Measurements from ENCODE around the gene MAPK8IP1.
A peak's percentile ranks its signal among the peaks of the same experiment; 100 is the strongest.
"Not testable (repeated sequence)": the region's sequence is repeated elsewhere in the genome, so short reads cannot be mapped to it uniquely, and the experiment has no call there.

MAPK8IP1 gene

DNA sequence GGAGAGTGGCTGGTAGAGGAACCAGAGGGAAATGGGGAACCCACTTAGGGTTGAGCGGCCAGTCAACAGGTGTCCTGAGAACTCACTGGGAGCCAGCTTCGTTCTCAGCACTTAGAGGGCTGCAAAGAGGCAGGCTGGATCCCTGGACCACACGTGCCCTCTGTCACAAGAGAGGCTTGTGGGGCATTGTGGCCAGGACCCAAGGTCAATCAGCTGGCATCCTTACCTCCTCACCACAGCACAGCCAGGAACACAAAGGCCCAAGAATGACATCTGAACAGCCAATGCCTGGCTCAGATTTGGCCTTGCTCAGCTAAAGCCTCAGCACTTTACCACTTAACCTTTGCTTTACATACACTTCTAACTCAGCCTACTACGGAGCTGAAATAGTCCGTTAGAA lies 7.4 kb downstream of the MAPK8IP1 start:
- DNase-seq = no peak

DNA sequence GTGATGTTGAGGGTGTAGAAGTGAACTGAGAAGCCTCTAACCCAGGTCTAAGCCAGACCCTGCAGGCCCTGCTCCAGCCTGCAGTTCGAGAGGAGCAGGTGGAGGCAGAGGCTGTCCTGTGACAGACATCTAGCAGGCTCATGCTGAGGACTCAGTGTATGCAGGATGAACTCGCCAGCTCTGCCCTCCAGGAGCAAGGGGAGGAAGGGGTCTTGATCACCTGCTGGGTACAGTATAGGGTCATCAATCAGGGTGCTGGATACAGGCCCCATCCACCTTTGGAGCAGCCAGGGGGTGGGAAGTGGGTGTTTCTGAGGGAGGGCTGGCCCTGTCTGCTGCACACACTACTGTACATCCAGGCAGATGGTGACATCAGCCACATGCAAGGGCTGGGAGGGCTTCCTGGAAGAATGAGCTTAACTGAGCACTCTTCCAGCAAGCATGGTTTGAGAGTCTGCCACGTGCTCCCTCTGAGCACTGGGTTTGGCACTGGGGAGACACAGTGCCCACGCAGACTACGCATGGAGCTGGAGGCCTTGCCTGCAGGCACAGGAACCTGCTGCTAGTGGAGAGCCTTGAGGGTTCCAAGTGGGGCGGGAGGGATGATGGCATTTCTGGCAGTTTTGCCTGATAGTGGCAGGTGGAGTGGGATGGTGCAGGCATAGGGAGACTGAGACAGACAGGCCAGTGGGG lies 9.2 kb downstream of the MAPK8IP1 start:
- DNase-seq = no peak

GRCh38 chr11:45895553-45896259 lies 10.3 kb downstream of the MAPK8IP1 start:
- DNase-seq = no peak

GRCh38 chr11:45896422-45896984 lies 11.1 kb downstream of the MAPK8IP1 start:
- DNase-seq = no peak

DNA sequence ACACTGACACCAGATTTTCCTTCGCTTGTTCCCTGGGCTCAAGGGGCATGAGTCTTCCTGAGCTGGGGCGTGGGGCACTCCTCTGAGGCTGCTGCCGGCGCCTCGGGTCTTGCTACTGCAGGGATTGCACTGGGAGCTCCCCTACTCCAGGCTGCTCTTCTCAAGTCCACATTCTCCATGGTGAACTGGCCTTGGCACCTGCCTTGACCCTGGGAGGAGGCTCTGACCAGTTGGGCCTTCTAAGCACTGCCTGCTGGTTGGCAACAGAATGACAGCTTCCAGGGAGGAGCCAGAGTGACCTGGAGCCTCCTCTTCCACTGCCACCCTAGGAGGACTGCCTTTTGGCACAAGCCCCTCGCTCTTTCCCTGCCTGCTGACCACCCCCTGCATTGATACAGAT lies 12.1 kb downstream of the MAPK8IP1 start:
- DNase-seq = no peak

DNA sequence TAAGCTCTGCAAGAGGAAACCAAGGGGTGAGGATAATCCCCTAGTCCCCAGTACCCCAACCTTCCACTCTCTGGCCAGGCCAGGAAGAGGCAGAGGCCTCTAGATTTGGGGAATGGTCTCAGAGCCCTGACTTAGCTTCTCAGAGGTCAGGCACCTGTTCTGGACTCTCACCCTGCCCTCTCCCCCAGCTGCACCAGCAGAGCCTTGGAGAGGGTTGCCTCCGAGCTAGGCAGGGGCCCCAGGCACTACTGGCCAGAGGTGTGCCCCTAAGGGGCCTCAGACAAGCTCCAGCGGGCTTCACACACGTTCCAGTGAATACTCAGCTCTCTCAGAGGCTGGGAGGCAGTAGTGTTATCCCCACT lies 13.6 kb downstream of the MAPK8IP1 start:
- no peak for DNase-seq

DNA sequence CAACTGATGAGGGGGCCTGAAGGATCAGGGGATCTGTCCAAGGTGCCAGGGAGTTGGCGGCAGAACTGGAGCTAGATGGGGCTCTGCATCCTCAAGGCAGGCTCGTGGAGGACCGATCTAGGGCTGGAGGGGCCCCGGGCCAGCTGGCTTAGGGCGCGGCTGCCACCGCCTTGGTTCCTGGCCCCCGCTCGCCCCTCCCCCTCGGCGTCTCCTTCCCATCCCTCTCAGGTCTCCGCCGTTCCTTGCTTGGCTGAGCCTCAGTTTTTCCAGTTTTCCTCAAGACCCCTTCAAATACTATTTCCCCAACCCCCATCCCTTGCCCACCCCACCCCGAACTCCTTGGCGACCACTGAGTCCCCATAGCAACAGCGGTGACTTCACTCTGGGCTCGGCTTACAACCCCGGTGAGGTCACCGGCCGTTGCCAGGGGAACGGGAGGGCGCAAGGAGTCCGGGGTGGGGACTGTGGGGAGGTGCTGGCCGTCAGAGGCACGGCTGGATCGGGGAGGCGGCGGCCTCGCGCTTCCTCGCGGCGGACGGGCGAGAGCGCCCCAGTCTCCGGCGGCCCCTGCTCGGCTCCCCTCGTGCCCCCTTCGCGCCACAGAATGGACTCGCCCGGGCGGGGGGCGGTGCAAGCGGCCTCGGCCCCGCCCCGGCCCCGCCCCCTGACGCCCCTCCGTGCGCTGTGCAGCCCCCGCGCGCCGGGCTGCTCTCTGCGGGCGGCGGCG lies 14.2 kb downstream of the MAPK8IP1 start:
- peak; percentile 81 for DNase-seq

DNA sequence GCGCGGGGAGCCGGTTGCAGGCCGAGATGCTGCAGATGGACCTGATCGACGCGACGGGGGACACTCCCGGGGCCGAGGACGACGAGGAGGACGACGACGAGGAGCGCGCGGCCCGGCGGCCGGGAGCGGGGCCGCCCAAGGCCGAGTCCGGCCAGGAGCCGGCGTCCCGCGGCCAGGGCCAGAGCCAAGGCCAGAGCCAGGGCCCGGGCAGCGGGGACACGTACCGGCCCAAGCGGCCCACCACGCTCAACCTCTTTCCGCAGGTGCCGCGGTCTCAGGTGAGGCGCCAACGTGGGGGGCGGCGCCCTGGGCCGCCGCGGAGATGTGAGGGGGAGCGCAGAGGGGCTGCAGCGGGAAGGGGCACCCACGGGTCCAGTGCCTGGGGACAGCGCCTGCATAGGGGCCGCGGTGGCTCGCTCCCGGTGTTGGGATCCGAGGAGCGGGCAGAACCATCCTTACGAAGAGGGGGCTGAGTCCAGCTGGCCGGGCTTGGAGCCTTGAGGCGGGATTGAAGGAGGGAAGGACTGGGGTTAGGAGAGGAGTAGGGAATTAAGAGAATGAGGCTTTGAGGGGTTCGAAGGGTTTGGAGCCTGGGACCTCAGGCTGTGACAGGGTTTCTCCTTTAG lies 14.8 kb downstream of the MAPK8IP1 start:
- not testable (repeated sequence) for DNase-seq

GRCh38 chr11:45900916-45901617 lies 15.6 kb downstream of the MAPK8IP1 start:
- DNase-seq = no peak

DNA sequence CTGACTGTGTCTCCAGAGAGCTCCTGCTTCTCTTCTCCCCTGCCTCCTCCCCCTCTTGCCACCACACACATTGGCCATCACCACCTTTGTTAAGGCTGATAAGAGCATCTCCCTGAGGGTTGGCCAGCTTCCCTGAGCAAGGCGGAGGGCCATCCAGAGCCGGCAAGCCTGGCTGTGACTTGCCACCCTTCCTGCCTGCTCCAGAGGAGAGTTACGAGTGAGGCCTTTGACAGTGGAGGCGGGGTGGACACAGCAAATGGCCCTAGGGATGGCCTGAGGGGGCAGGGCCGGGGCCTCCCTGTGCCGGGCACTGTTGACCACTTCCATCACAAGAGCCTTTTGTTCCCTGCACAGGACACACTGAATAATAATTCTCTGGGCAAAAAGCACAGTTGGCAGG lies 16.2 kb downstream of the MAPK8IP1 start:
- no peak for DNase-seq

GRCh38 chr11:45902452-45903380 lies 17.3 kb downstream of the MAPK8IP1 start:
- DNase-seq = no peak

DNA sequence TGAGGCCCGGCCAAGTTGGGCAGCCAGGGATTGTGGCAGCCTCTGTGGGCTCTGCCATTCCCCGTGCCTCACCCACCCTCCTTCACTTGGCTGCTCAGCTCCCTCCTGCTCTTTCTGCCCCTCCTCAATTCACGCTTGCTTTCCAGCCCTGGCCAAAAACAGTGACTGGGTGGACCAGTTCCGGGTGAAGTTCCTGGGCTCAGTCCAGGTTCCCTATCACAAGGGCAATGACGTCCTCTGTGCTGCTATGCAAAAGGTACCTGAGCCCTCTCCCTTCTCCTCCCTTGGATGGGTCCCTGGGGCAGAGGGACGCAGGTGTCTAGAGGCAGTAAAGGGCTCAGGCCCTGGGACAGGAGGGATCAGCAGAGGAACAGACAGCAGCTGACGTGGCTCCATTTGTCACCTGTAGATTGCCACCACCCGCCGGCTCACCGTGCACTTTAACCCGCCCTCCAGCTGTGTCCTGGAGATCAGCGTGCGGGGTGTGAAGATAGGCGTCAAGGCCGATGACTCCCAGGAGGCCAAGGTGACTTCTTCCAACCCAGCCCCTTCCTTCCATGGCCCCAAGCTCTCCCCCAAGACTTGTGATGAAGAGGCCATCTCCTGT lies 19.0 kb downstream of the MAPK8IP1 start:
- no peak for DNase-seq

GRCh38 chr11:45905095-45905494 lies 19.6 kb downstream of the MAPK8IP1 start:
- DNase-seq = no peak

DNA sequence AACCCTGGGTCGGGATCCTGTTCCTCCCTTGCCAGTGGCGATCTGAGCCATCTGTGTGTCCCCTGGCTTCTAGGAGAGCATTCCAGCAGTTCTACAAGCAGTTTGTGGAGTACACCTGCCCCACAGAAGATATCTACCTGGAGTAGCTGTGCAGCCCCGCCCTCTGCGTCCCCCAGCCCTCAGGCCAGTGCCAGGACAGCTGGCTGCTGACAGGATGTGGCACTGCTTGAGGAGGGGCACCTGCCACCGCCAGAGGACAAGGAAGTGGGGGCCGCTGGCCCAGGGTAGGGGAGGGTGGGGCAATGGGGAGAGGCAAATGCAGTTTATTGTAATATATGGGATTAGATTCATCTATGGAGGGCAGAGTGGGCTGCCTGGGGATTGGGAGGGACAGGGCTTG lies 20.1 kb downstream of the MAPK8IP1 start:
- DNase-seq = not testable (repeated sequence)

GRCh38 chr11:45906096-45906682 lies 20.7 kb downstream of the MAPK8IP1 start:
- DNase-seq = no peak

- DNase-seq = no peak
Observed at GRCh38 chr11:45906965-45907611, 21.6 kb downstream of the MAPK8IP1 start, which contains the start of gene FREY1. FREY1 (minus strand) TSS chr11:45907271; CDS start chr11:45907245, 26 bp downstream.

DNA sequence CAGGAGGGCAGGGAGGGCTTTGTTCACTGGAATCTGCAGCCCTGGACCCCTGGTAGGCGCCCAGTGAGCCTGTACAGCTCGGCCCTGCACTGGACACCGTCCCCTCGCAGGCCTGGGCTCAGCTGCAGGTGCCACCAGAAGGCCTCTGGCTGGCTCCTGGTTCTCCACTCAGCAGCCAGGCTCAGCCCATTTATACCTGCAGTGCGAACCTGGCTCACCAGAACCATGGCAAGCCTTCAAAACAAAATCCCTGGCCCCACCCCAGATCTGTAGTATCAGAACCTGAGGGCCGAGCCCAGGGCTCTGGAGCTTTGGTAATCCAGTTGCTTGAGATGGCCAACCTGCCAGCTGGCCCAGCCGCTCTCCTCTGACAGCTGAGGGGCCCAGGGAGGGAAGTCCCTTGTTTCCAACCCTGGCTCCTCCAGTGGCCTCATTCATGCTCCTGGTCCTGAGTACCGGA lies 22.5 kb downstream of the MAPK8IP1 start:
- no peak for DNase-seq

DNA sequence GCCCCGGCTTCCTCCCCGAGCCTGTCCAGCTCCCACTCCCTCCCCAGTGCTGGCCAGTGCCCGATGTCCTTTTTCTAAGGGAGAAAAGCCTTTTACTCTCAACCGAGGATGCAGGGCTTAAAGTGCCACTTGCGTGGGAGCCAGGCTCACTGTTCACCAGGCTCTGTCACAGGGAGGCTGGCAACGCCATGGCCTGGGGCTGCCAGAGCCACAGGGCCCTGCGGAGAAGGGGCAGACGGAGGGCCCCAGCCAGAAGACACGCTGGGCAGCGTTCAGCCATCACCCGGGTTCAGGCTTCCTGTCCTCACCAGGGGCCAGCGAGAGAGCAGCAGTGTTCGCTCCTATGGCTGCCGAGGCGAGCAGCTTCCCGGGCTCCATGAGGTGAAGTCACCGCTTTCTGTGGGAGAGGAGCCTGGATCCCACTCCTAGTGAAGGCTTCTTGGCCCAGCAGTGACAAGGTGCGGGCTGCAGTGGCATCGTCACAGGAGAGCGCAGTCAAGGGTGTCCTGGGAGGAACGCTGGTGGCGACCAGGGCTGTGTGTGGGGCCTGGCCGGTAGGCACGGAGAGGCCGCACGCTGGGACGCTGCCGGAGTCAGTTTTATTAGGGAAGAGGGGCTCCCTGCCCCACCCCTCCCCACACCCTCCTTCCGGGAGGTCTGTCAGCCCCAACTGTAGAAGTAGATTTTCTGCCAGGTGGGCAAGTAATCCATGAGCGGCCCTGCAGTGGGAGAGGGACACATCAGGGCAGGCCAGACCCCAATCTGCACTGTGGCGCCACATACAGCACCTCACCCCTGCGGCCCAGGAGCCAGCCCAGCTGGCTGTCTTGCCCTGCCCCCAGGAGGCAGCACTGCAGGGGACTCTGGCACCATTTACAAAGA lies 24.4 kb downstream of the MAPK8IP1 start:
- DNase-seq = no peak

DNA sequence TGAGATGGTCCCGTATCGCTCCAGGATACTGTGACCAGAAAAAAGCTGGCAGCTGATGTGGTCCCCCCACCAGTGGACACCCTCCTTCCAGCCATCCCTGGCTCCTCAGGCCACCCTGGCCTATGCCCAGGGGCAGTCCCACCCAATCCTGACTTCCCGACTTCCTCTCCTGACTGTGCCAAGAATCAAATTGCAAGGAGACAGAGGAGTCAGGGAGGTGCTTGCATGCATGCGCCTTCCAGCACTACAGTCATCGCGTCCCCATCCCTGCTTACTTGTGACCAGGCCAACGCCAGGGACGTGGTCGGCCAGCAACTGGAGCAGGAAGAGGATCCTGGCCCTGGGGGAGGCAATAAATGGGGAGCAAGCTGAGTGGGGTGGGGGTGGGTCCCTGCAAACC lies 25.2 kb downstream of the MAPK8IP1 start:
- DNase-seq = no peak
